HG03565 (cell line): ENCODE results near the gene PCDH18.
"Not testable (repeated sequence)": the region's sequence is repeated elsewhere in the genome, so short reads cannot be mapped to it uniquely, and the experiment has no call there.

ENCODE experiments used
- ATAC-seq: cut with Tn5 transposase; IDR thresholded peaks from one replicate; pipeline ENCODE4 v1.9.1; 2021; ENCODE audit warnings: mild to moderate bottlenecking, moderate library complexity; ENCODE audit not compliant: unreplicated experiment

Gene PCDH18

GRCh38 chr4:137531168-137531985 lies 917 bp downstream of the PCDH18 start:
- no peak for ATAC-seq

DNA sequence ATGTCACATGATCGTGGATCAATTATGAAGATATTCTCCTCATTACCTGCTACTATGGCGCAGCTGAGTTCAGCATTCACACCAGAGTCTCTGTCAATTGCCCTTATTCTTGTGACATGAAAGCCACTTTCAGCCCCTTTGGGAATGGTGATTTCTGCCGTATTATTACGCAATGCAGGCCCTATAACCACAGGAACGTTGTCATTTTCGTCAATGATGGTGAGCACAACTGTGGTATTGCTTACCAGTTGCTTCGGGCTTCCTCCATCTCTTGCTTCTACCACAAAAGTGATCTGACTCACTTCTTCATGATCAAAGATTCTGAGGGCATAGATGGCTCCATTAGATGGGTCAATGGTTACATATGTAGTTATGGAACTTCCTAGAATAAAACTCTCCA lies 2.1 kb downstream of the PCDH18 start:
- ATAC-seq: no peak

GRCh38 chr4:137529432-137529831 lies 2.9 kb downstream of the PCDH18 start:
- ATAC-seq: no peak

- no peak for ATAC-seq
These were observed 3.6 kb downstream of the PCDH18 start for GRCh38 chr4:137528673-137529072.

DNA sequence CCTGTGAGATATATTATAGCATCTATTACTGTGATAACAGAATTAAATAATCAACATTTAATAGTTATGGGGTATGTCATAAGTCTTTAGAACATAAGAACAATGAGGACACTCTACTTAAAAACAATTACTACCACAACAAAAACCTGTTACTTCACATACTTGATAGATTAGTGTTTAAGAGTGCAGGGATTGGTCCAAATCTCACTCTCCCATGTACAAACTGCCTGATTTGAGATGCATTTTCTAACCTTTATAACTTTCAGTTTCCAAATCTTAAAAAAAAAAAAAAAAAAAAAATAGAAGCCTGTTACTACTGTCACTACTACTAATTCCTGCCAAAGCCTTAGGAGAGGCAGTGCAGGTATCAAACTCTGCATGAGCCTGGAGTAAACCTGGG lies 5.6 kb downstream of the PCDH18 start:
- no peak for ATAC-seq

DNA sequence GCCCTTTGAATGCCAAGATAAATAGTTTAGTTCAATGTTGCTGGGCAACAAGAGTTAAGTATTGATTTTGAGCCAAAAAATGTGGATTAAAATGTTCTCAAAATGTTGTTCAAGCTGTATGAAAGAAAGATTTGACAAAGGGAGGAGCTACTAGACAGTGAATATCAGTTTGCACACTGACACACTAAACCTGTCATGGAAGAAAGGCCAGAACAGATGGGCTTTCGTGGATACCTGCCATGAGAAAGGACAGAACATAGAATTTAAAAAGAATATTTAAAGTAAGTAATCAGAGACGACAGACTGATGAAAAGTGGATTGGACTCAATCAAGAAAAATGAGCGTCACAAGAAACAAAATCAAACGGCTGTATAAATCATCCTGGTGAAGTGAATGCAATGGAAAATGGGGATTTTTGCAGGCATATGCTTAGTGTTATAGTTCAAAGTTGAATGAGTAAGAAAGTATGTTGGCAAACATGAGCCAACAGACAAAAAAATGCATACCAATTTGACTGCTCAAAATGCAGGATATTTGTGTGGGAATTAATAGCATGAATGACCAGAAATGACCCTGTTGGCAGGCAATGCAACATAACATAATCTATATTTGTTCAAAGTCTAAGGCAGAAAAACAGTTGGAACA lies 7.4 kb downstream of the PCDH18 start:
- ATAC-seq: no peak

GRCh38 chr4:137523329-137523728 lies 9.0 kb downstream of the PCDH18 start:
- ATAC-seq: no peak

DNA sequence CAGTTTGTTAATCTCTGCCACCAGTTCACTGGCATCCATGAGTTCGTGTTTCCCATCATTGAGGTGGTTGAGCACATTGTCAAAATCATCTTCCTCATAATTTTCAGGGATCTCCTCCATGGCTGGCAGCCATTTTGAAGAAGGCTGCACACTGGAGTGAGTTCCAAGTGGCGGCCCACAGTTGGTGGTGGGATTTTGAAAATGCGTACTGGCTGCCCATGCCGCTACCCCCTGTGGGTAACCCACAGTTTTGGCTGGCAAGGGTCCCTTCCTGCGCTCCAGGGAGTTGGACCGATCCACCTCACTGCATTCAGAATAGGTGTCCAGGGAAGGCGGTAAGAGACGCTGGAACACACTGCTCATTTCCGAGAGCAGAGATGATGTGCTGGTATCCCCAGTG lies 11.2 kb downstream of the PCDH18 start:
- no peak for ATAC-seq

GRCh38 chr4:137519406-137519805 lies 12.9 kb downstream of the PCDH18 start:
- ATAC-seq: no peak

- ATAC-seq: not testable (repeated sequence)
These were observed 15.0 kb downstream of the PCDH18 start for GRCh38 chr4:137517323-137517722.

- ATAC-seq: no peak
These were observed 17.7 kb downstream of the PCDH18 start for GRCh38 chr4:137514406-137515111.

DNA sequence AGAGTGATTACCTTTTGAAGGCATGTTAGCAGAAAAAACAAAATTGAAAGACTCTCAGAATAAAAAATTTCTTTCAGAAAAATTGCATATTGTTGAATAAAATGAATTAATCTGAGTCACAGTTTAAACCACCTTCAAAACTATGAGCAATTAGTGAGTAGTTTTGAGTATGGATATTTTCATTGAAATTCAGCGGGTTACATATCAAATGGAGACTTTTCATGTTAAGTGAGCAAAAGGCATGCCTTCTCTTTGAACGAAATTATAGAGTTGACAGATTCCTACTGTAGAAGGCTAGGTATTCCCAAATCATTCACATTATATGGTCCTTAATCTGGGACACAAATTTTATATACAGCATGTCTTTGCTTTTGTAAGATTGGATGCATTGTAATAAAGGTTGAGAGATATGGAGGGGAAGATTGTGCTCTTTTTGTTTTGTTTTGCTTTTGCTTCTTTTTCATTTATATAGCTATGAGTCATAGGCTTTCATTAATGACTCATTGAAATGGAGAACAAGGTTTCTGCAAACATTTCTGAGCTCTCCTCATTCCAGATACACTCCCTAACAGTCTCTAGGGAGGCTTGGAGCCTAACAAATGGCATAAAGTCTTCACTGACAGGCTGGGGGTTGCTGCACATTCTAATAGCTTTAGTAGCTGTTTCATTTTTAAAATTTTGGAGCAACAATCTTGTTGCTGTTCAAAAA lies 21.6 kb downstream of the PCDH18 start:
- ATAC-seq: no peak

DNA sequence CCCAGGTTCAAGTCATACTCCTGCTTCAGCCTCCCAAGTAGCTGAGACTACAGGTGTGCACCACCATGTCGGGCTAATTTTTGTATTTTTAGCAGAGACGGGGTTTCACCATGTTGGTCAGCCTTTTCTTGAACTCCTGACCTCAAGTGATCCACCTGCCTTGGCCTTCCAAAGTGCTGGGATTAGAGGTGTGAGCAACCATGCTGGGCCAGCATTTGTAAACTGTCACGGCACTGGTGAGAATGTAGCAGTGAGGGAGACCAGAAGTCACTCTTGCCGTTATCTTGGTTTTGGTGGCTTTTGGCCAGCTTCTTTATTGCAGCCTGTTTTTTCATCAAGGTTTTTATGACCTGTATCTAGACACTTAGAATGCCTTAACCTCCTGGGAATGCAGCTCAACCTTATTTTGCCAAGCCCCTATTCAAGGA lies 22.4 kb downstream of the PCDH18 start:
- ATAC-seq: no peak

DNA sequence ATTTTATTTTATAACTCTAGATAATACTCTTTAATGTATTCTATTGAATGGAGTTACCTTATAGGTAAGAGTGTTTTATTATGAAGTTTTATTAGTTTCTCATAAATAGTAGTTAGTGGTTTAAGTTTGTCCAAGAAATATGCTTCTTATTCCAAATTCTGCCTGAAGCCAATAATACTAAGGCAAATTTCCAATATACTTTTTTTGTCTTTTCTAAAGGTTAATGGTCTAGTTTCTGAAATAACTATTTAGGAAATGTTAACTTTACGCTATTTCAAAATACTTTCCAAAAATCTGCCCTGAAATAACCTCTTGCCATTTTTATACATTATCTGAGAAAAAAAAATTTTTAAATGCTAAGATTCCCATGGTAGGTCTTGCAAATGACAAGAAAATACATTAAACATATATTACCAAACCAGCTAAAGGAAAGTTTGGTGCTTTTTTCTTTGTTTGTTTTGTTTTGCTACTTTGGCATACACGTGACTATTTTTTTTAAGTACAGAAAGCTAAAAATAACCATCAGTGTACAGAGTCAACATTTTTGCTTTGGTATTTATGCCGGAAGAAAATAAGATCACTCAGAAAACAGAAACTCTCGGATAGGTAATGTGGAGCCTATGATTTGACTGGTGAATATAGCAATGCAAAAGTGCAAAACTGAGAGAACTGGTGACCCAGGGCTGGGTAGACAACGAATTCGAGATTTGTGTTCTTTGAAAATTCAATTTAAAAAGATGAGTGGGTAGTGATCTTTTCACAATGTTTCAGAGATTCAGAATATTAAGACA lies 29.8 kb downstream of the PCDH18 start:
- no peak for ATAC-seq

GRCh38 chr4:137496267-137496666 lies 36.0 kb downstream of the PCDH18 start:
- ATAC-seq: not testable (repeated sequence)

DNA sequence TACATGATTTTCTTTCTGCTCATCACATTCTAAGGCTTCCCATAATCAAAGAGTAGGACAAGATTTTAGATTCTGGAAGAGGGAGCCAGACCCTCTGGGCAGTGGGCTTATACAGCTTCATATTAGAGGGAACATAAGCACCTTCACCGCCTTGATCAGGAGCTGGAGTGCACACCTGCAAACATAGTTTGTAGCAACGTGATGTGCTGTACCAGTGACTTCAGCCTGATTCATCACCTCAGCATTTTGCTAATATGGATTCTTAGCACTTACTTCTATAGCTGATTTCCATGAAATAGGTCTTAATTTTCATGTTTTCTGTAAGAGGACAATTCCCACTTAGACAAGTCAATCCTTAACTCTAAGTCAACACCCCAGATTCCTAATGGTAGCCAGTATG lies 36.7 kb downstream of the PCDH18 start:
- ATAC-seq: no peak

GRCh38 chr4:137483313-137483959 lies 48.9 kb downstream of the PCDH18 start:
- ATAC-seq: not testable (repeated sequence)

DNA sequence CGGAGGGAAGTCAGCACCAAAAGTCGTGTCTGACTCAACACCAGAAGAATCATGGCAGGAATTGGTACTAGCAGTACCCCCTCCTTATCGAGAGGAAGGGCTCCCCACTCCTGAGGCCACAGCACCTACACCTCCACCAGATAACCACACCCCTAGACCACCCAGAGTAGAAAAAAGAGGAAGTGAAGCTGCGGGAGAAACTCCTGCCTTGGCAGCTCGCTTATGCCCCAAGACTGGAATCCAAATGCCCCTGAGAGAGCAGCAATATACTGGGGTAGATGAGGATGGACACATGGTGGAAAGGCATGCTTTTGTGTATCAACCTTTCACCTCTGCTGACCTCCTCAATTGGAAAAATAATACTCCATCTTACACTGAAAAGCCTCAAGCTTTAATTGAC lies 52.6 kb downstream of the PCDH18 start:
- ATAC-seq: not testable (repeated sequence)

GRCh38 chr4:137476345-137476744 lies 55.9 kb downstream of the PCDH18 start:
- ATAC-seq: no peak
